Skeletal muscle tissue (tissue), 4 donors: ENCODE data around the gene SND1. TPM values are rescaled to one million over a fixed set of nuclear protein-coding genes. Genes with fewer than 3 reads are reported as not detected.

Experiments
- H3K27ac ChIP-seq: one replicate; pipeline ENCODE4 v1.7.0; 2013; ENCODE audit warnings: mild to moderate bottlenecking, low read depth, low read length, inconsistent platforms
- H3K27me3 ChIP-seq, 3 donors: one replicate each; pipeline ENCODE4 v1.7.0; 2013; ENCODE audit warnings: low read length in 3 of 3; ENCODE audit not compliant: control insufficient read depth in 3 of 3, insufficient read depth in 3 of 3
- H3K36me3 ChIP-seq, 3 donors: one replicate each; pipeline ENCODE4 v1.7.0; 2013; ENCODE audit warnings: low read length in 3 of 3; ENCODE audit not compliant: control insufficient read depth in 3 of 3, insufficient read depth in 3 of 3
- H3K4me1 ChIP-seq, 3 donors: one replicate each; pipeline ENCODE4 v1.7.0; 2013; ENCODE audit warnings: low read length in 3 of 3, mild to moderate bottlenecking in 3 of 3; ENCODE audit not compliant: control insufficient read depth in 3 of 3, insufficient read depth in 3 of 3
- H3K4me3 ChIP-seq, 3 donors: one replicate each; pipeline ENCODE4 v1.7.0; 2013; ENCODE audit warnings: low read length in 3 of 3
- H3K9ac ChIP-seq, 3 donors: one replicate each; pipeline ENCODE4 v1.7.0; 2013; ENCODE audit warnings: low read length in 3 of 3, mild to moderate bottlenecking in 3 of 3, moderate library complexity in 2 of 3, low read depth in 1 of 3
- H3K9me3 ChIP-seq, 3 donors: one replicate each; pipeline ENCODE4 v1.7.0; 2013; ENCODE audit warnings: low read length in 3 of 3; ENCODE audit not compliant: control insufficient read depth in 3 of 3
- total RNA-seq: library from RNA; depleted of rRNA; stranded (reverse); fragments of >200 nt; gene quantifications from one replicate; pipeline ENCODE4 v1.2.3, GENCODE V29; 2014
- donor health status: Osteomylitis.

Gene SND1
- total RNA-seq, 1 donor from 2014 or later: 104 TPM

- Histone ChIP-seq H3K4me1 (peaks cover 0 to 3% (median 0%) of the 10 kb centered on the region in 3 donors), H3K36me3 (no peaks in the 10 kb centered on the region)
Measured at GRCh38 chr7:127792528-127793342, 140.7 kb downstream of the SND1 start.

GRCh38 chr7:127793582-127793981, 141.6 kb downstream of the SND1 start:
- no peak overlapping the region for H3K9ac ChIP-seq
- H3K4me3 ChIP-seq: no peak overlapping the region

More at GRCh38 chr7:127792528-127793342, 140.7 kb downstream of the SND1 start:
- no peak overlapping the region for H3K4me3 ChIP-seq
- H3K9ac ChIP-seq: no peak overlapping the region
- no peaks in the 10 kb centered on the region for H3K9me3 ChIP-seq
- no peak overlapping the region for H3K27ac ChIP-seq
- no peaks in the 10 kb centered on the region for H3K27me3 ChIP-seq

GRCh38 chr7:127794136-127794535, 142.1 kb downstream of the SND1 start:
- no peak overlapping the region for H3K27ac ChIP-seq
- no peaks in the 10 kb centered on the region for H3K36me3 ChIP-seq
- no peak overlapping the region for H3K9ac ChIP-seq
- H3K9me3 ChIP-seq: no peaks in the 10 kb centered on the region
- H3K4me3 ChIP-seq: no peak overlapping the region
- no peaks in the 10 kb centered on the region for H3K27me3 ChIP-seq
- H3K4me1 ChIP-seq: peaks cover 4 to 11% (median 8%) of the 10 kb centered on the region in 3 donors

More at GRCh38 chr7:127793582-127793981, 141.6 kb downstream of the SND1 start:
- Histone ChIP-seq H3K4me1 (peaks cover 0 to 6% (median 3%) of the 10 kb centered on the region in 3 donors), H3K27me3 (no peaks in the 10 kb centered on the region), H3K9me3 (no peaks in the 10 kb centered on the region), H3K36me3 (no peaks in the 10 kb centered on the region), H3K27ac (no peak overlapping the region)

- no peaks in the 10 kb centered on the region for H3K27me3 ChIP-seq
- H3K4me3 ChIP-seq: no peak overlapping the region
- no peaks in the 10 kb centered on the region for H3K9me3 ChIP-seq
- H3K9ac ChIP-seq: no peak overlapping the region
- no peak overlapping the region for H3K27ac ChIP-seq
- peaks cover 7 to 15% (median 12%) of the 10 kb centered on the region in 3 donors for H3K4me1 ChIP-seq
- H3K36me3 ChIP-seq: no peaks in the 10 kb centered on the region
Measured at GRCh38 chr7:127794551-127794950, 142.6 kb downstream of the SND1 start.

GRCh38 chr7:127798023-127798422, 146.0 kb downstream of the SND1 start:
- Histone ChIP-seq H3K4me1 (peaks cover 7 to 18% (median 18%) of the 10 kb centered on the region in 3 donors), H3K4me3 (no peak overlapping the region), H3K27ac (no peak overlapping the region), H3K27me3 (no peaks in the 10 kb centered on the region), H3K9me3 (no peaks in the 10 kb centered on the region), H3K36me3 (no peaks in the 10 kb centered on the region), H3K9ac (no peak overlapping the region)

- Histone ChIP-seq H3K9ac (no peak overlapping the region), H3K27me3 (no peaks in the 10 kb centered on the region), H3K36me3 (no peaks in the 10 kb centered on the region), H3K9me3 (no peaks in the 10 kb centered on the region), H3K27ac (no peak overlapping the region), H3K4me1 (peaks cover 7 to 18% (median 18%) of the 10 kb centered on the region in 3 donors), H3K4me3 (no peak overlapping the region)
Measured at GRCh38 chr7:127798769-127799372, 146.9 kb downstream of the SND1 start.

GRCh38 chr7:127799535-127800305, 147.7 kb downstream of the SND1 start:
- H3K36me3 ChIP-seq: no peaks in the 10 kb centered on the region
- H3K27ac ChIP-seq: no peak overlapping the region
- no peaks in the 10 kb centered on the region for H3K27me3 ChIP-seq
- H3K9me3 ChIP-seq: no peaks in the 10 kb centered on the region
- peaks cover 7 to 18% (median 15%) of the 10 kb centered on the region in 3 donors for H3K4me1 ChIP-seq
- no peak overlapping the region for H3K9ac ChIP-seq
- no peak overlapping the region for H3K4me3 ChIP-seq

- Histone ChIP-seq H3K9me3 (no peaks in the 10 kb centered on the region), H3K27ac (no peak overlapping the region), H3K9ac (no peak overlapping the region), H3K4me1 (peaks cover 7 to 17% (median 15%) of the 10 kb centered on the region in 3 donors), H3K4me3 (no peak overlapping the region), H3K36me3 (no peaks in the 10 kb centered on the region), H3K27me3 (no peaks in the 10 kb centered on the region)
Measured at GRCh38 chr7:127802845-127803244, 150.9 kb downstream of the SND1 start.

GRCh38 chr7:127803626-127804025, 151.6 kb downstream of the SND1 start:
- Histone ChIP-seq H3K36me3 (no peaks in the 10 kb centered on the region), H3K9me3 (no peaks in the 10 kb centered on the region), H3K4me1 (peaks cover 7 to 15% (median 12%) of the 10 kb centered on the region in 3 donors), H3K27me3 (no peaks in the 10 kb centered on the region), H3K27ac (no peak overlapping the region), H3K4me3 (no peak overlapping the region), H3K9ac (no peak overlapping the region)
